ENCODE results near the gene MTRF1. TPM values are rescaled to one million over a fixed set of nuclear protein-coding genes. Genes with fewer than 3 reads are reported as not detected.

Gene MTRF1
- total and polyA plus RNA-seq, 2 of the 8 experiments (the other 6 are each of a cell fraction or from before 2014, with no cell fraction given) = 8.0 to 19.2 TPM

- TF ChIP-seq SP1 (IDR thresholded peaks at IDR 0.05; ENCODE audit: low read depth, low read length) = 0 out of 2 replicates have a peak, but pooled peaks have one; percentile 17
Measured at GRCh38 chr13:41263261-41263971, at the start of gene MTRF1 (continued).

Data from H1 (cell line).